K562 (cell line): ENCODE results near the gene NYAP1. TPM values are rescaled to one million over a fixed set of nuclear protein-coding genes. Genes with fewer than 3 reads are reported as not detected.

ENCODE experiments used
- ATF1 ChIP-seq, 2 experiments: fragments of 450-650 bp in 1 of 2; IDR thresholded peaks; 2 replicates each; pipeline ENCODE4 v1.6.1; 2016; ENCODE audit warnings: missing compliant biosample characterization in 1 of 2, missing genetic modification characterization in 1 of 2
- EGR1 ChIP-seq: fragments of 450-650 bp; conservative IDR thresholded peaks from 2 replicates; pipeline ENCODE4 v1.6.1; 2017; ENCODE audit warnings: mild to moderate bottlenecking
- HDAC2 ChIP-seq: fragments of 450-650 bp; IDR thresholded peaks from 2 replicates; pipeline ENCODE4 v1.6.1; 2016; ENCODE audit warnings: mild to moderate bottlenecking
- HMG20B ChIP-seq: fragments of 250-450 bp; sonication (Bioruptor Pico); IDR thresholded peaks from 2 replicates; pipeline ENCODE4 v1.5.0; 2021; ENCODE audit warnings: mild to moderate bottlenecking
- KLF13 ChIP-seq: fragments of 450-650 bp; IDR thresholded peaks from 2 replicates; pipeline ENCODE4 v1.6.1; 2016; ENCODE audit warnings: missing genetic modification characterization, low read depth, mild to moderate bottlenecking, missing compliant biosample characterization, moderate library complexity, borderline replicate concordance
- MYNN ChIP-seq, 2 experiments: sonication (generic); formaldehyde crosslinking in 1 of 2; IDR thresholded peaks; 2 replicates each; pipeline versions ENCODE4 v1.5.0 to v1.6.1; 2016 to 2020; ENCODE audit warnings: antibody characterized with exemption in 1 of 2, missing genetic modification reagents in 1 of 2
- NR2C1 ChIP-seq, 2 experiments: fragments of 450-650 bp; IDR thresholded peaks; 2 replicates each; pipeline ENCODE4 v1.6.1; 2017; ENCODE audit warnings: mild to moderate bottlenecking in 2 of 2, antibody characterized with exemption in 1 of 2, inconsistent platforms in 1 of 2, missing compliant biosample characterization in 1 of 2, missing genetic modification characterization in 1 of 2
- RBM17 ChIP-seq: fragments of 200-400 bp; formaldehyde crosslinking; IDR thresholded peaks from 2 replicates; pipeline ENCODE4 v1.6.1; 2017; ENCODE audit warnings: low read depth, mild to moderate bottlenecking, low read length, borderline replicate concordance
- STAT5B ChIP-seq: fragments of 250-450 bp; sonication (Bioruptor Pico); IDR thresholded peaks from 2 replicates; pipeline ENCODE4 v1.8.0; 2021; ENCODE audit warnings: mild to moderate bottlenecking, inconsistent platforms
- TARDBP ChIP-seq: fragments of 450-650 bp; IDR thresholded peaks from 2 replicates; pipeline ENCODE4 v1.6.1; 2016
- ZBTB8A ChIP-seq: fragments of 450-650 bp; IDR thresholded peaks from 2 replicates; pipeline ENCODE4 v1.6.1; 2018; ENCODE audit warnings: mild to moderate bottlenecking, moderate library complexity; ENCODE audit not compliant: partially characterized antibody
- ZC3H8 ChIP-seq: fragments of 450-650 bp; IDR thresholded peaks from 2 replicates; pipeline ENCODE4 v1.6.1; 2017
- ZNF143 ChIP-seq: sonication (generic); formaldehyde crosslinking; IDR thresholded peaks from 2 replicates; pipeline ENCODE4 v1.9.0; 2022; ENCODE audit warnings: mild to moderate bottlenecking, missing genetic modification reagents
- polyA plus RNA-seq, 8 experiments: library from polyadenylated mRNA; depleted of rRNA in 4 of 8; stranded (reverse) in 5 of 8; unstranded in 3 of 8; fragments of >200 nt; fragmentation: Nextera tagmentation in 2 of 8; fragmentation: Illumina TruSeq in 1 of 8; extraction: Ambion mirVana in 2 of 8; extraction: Trizol in 1 of 8; gene quantifications; 2 replicates each; pipeline versions ENCODE4 v1.2.1 to v1.2.3, GENCODE V29; 2011 to 2014; ENCODE audit warnings: inconsistent platforms in 1 of 8, missing spikeins in 1 of 8
- total RNA-seq, 7 experiments: library from RNA; depleted of rRNA in 6 of 7; stranded (reverse); fragments of >200 nt in 6 of 7; fragmentation: Illumina TruSeq in 2 of 7; extraction: Trizol in 2 of 7; gene quantifications; 2 replicates each; pipeline versions ENCODE4 v1.2.1 to v1.2.3, GENCODE V29; 2011 to 2021; ENCODE audit warnings: low replicate concordance in 1 of 7
- TF ChIP-seq, protein P1 (sequence below): fragments of 450-650 bp; IDR thresholded peaks from 2 replicates; pipeline ENCODE4 v1.6.1; 2016; ENCODE audit warnings: borderline replicate concordance
- TF ChIP-seq, protein P2 (sequence below): sonication (generic); formaldehyde crosslinking; IDR thresholded peaks from 2 replicates; pipeline ENCODE4 v1.8.0; 2023; ENCODE audit warnings: mild to moderate bottlenecking, missing genetic modification reagents
- TF ChIP-seq, protein P3 (sequence below): fragments of 250-450 bp; sonication (Bioruptor Pico); IDR thresholded peaks from 2 replicates; pipeline ENCODE4 v1.9.0; 2021; ENCODE audit warnings: mild to moderate bottlenecking, inconsistent platforms
- TF ChIP-seq, protein P4 (sequence below): sonication (generic); formaldehyde crosslinking; IDR thresholded peaks from 2 replicates; pipeline ENCODE4 v1.8.0; 2023; ENCODE audit warnings: missing genetic modification reagents, mild to moderate bottlenecking, borderline replicate concordance

The NYAP1 gene
- total and polyA plus RNA-seq, 9 of the 15 experiments (the other 6 are each of a cell fraction or from before 2014, with no cell fraction given) = 0.11 to 0.88 (median 0.22) TPM; not detected in 2

GRCh38 chr7:100506356-100506923 lies 22.7 kb downstream of the NYAP1 start (continued):
- TF ChIP-seq HMG20B (CRISPR knock-in tag) (no peak), NR2C1 (IDR thresholded peaks at IDR 0.05) (peak; percentile 66; the same call in 1 of the 2 replicates), NR2C1 (tag; IDR thresholded peaks at IDR 0.05) (no peak), RBM17 (no peak), ZNF143 (no peak), ZC3H8 (no peak), ATF1 (CRISPR knock-in tag; IDR thresholded peaks at IDR 0.05) (no peak), ATF1 (tag; IDR thresholded peaks at IDR 0.05) (no peak), TARDBP (no peak), ZBTB8A (no peak), STAT5B (no peak), MYNN (IDR thresholded peaks at IDR 0.05) (peak; percentile 97), MYNN (CRISPR knock-in tag; IDR thresholded peaks at IDR 0.05) (no peak), HDAC2 (peak; percentile 52; the same call in 1 of the 2 replicates), KLF13 (tag) (peak; percentile 36; the same call in 1 of the 2 replicates), EGR1 (no peak)
- TF ChIP-seq, protein P1, sequence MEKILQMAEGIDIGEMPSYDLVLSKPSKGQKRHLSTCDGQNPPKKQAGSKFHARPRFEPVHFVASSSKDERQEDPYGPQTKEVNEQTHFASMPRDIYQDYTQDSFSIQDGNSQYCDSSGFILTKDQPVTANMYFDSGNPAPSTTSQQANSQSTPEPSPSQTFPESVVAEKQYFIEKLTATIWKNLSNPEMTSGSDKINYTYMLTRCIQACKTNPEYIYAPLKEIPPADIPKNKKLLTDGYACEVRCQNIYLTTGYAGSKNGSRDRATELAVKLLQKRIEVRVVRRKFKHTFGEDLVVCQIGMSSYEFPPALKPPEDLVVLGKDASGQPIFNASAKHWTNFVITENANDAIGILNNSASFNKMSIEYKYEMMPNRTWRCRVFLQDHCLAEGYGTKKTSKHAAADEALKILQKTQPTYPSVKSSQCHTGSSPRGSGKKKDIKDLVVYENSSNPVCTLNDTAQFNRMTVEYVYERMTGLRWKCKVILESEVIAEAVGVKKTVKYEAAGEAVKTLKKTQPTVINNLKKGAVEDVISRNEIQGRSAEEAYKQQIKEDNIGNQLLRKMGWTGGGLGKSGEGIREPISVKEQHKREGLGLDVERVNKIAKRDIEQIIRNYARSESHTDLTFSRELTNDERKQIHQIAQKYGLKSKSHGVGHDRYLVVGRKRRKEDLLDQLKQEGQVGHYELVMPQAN = no peak
- TF ChIP-seq, protein P2, sequence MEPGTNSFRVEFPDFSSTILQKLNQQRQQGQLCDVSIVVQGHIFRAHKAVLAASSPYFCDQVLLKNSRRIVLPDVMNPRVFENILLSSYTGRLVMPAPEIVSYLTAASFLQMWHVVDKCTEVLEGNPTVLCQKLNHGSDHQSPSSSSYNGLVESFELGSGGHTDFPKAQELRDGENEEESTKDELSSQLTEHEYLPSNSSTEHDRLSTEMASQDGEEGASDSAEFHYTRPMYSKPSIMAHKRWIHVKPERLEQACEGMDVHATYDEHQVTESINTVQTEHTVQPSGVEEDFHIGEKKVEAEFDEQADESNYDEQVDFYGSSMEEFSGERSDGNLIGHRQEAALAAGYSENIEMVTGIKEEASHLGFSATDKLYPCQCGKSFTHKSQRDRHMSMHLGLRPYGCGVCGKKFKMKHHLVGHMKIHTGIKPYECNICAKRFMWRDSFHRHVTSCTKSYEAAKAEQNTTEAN (CRISPR knock-in tag) = no peak
- TF ChIP-seq, protein P3, sequence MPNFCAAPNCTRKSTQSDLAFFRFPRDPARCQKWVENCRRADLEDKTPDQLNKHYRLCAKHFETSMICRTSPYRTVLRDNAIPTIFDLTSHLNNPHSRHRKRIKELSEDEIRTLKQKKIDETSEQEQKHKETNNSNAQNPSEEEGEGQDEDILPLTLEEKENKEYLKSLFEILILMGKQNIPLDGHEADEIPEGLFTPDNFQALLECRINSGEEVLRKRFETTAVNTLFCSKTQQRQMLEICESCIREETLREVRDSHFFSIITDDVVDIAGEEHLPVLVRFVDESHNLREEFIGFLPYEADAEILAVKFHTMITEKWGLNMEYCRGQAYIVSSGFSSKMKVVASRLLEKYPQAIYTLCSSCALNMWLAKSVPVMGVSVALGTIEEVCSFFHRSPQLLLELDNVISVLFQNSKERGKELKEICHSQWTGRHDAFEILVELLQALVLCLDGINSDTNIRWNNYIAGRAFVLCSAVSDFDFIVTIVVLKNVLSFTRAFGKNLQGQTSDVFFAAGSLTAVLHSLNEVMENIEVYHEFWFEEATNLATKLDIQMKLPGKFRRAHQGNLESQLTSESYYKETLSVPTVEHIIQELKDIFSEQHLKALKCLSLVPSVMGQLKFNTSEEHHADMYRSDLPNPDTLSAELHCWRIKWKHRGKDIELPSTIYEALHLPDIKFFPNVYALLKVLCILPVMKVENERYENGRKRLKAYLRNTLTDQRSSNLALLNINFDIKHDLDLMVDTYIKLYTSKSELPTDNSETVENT (CRISPR knock-in tag) = no peak
- TF ChIP-seq, protein P4, sequence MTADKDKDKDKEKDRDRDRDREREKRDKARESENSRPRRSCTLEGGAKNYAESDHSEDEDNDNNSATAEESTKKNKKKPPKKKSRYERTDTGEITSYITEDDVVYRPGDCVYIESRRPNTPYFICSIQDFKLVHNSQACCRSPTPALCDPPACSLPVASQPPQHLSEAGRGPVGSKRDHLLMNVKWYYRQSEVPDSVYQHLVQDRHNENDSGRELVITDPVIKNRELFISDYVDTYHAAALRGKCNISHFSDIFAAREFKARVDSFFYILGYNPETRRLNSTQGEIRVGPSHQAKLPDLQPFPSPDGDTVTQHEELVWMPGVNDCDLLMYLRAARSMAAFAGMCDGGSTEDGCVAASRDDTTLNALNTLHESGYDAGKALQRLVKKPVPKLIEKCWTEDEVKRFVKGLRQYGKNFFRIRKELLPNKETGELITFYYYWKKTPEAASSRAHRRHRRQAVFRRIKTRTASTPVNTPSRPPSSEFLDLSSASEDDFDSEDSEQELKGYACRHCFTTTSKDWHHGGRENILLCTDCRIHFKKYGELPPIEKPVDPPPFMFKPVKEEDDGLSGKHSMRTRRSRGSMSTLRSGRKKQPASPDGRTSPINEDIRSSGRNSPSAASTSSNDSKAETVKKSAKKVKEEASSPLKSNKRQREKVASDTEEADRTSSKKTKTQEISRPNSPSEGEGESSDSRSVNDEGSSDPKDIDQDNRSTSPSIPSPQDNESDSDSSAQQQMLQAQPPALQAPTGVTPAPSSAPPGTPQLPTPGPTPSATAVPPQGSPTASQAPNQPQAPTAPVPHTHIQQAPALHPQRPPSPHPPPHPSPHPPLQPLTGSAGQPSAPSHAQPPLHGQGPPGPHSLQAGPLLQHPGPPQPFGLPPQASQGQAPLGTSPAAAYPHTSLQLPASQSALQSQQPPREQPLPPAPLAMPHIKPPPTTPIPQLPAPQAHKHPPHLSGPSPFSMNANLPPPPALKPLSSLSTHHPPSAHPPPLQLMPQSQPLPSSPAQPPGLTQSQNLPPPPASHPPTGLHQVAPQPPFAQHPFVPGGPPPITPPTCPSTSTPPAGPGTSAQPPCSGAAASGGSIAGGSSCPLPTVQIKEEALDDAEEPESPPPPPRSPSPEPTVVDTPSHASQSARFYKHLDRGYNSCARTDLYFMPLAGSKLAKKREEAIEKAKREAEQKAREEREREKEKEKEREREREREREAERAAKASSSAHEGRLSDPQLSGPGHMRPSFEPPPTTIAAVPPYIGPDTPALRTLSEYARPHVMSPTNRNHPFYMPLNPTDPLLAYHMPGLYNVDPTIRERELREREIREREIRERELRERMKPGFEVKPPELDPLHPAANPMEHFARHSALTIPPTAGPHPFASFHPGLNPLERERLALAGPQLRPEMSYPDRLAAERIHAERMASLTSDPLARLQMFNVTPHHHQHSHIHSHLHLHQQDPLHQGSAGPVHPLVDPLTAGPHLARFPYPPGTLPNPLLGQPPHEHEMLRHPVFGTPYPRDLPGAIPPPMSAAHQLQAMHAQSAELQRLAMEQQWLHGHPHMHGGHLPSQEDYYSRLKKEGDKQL (CRISPR knock-in tag) = no peak
